K562 (cell line): ENCODE data around the gene PLXDC1. TPM values are rescaled to one million over a fixed set of nuclear protein-coding genes. Genes with fewer than 3 reads are reported as not detected.

Experiments used
- ATAC-seq: fragments of 200-7000 bp; cut with Tn5 transposase; 3 replicates; pipeline ENCODE4 v1.9.1; 2020; ENCODE audit warnings: moderate library complexity
- BruUV-seq: library from RNA; stranded (reverse); fragments of 400-500 nt; replicated peaks from 2 replicates; lab custom pipeline; 2021; lab: Mats Ljungman, UMichigan
- CTCF ChIA-PET: fragments of 300-600 bp; formaldehyde crosslinking; extraction: SDS; loops from one replicate; lab custom pipeline; 2021; ENCODE audit warnings: low intra/inter-chr PET ratio; lab: Yijun Ruan, JAX
- POLR2A ChIA-PET: fragments of 300-600, 350-650 bp; sonication (Branson Sonifier 250); formaldehyde crosslinking; extraction: SDS; loops from one replicate; lab custom pipeline; 2021; ENCODE audit warnings: antibody characterized with exemption, inconsistent platforms; lab: Yijun Ruan, JAX
- DNase-seq, 4 experiments: peaks; one replicate each; pipeline versions ENCODE4 v3.0.0 to v3.0.0-alpha.2; 2011 to 2018; ENCODE audit warnings: low spot score in 3 of 4, mixed read lengths in 3 of 4; ENCODE audit errors: extremely low read depth in 1 of 4
- FAIRE-seq: peaks from 2 replicates; lab custom pipeline; 2011; peaks lifted over from hg19 to GRCh38; lab: Jason Lieb, UNC
- H2AFZ ChIP-seq: 2 replicates; pipeline ENCODE4 v1.6.0; 2011; ENCODE audit warnings: low read depth, low read length, control low read depth, inconsistent platforms
- H3K27ac ChIP-seq: fragments of 200-600 bp; 3 replicates; pipeline ENCODE4 v1.8.0; 2011; ENCODE audit warnings: low read depth, mild to moderate bottlenecking, control low read depth, inconsistent platforms, low read length, moderate library complexity, mixed read lengths; ENCODE audit errors: extremely low read depth
- H3K27me3 ChIP-seq, 2 experiments: fragments of 300-600 bp in 1 of 2; 2 replicates in 1 of 2; 3 replicates in 1 of 2; pipeline versions ENCODE4 v1.6.0 to v1.8.0; 2011; ENCODE audit warnings: inconsistent platforms in 2 of 2, low read length in 2 of 2, mild to moderate bottlenecking in 1 of 2, mixed read lengths in 1 of 2, moderate library complexity in 1 of 2; ENCODE audit not compliant: control insufficient read depth in 2 of 2, insufficient read depth in 2 of 2
- H3K36me3 ChIP-seq: fragments of 300-600 bp; 3 replicates; pipeline ENCODE4 v1.8.0; 2011; ENCODE audit warnings: mild to moderate bottlenecking, low read length, inconsistent platforms; ENCODE audit not compliant: control insufficient read depth, insufficient read depth
- H3K4me1 ChIP-seq, 2 experiments: fragments of 200-600 bp in 1 of 2; replicated peaks in 1 of 2; 2 replicates in 1 of 2; 3 replicates in 1 of 2; pipeline versions ENCODE4 v1.5.1 to v1.8.0; 2011; ENCODE audit warnings: inconsistent platforms in 2 of 2, low read length in 2 of 2, mild to moderate bottlenecking in 1 of 2, mixed read lengths in 1 of 2, moderate library complexity in 1 of 2; ENCODE audit not compliant: control insufficient read depth in 2 of 2, insufficient read depth in 2 of 2
- H3K4me2 ChIP-seq: 2 replicates; pipeline ENCODE4 v1.6.1; 2011; ENCODE audit warnings: low read length, control low read depth, inconsistent platforms, mixed read lengths; ENCODE audit not compliant: insufficient read depth
- H3K4me3 ChIP-seq: fragments of 200-600 bp; sonication (generic), shearing (Covaris generic); 2 replicates; pipeline ENCODE4 v1.5.1; 2016; ENCODE audit warnings: control low read depth, inconsistent platforms
- H3K79me2 ChIP-seq: fragments of 200-600 bp; 3 replicates; pipeline ENCODE4 v1.8.0; 2011; ENCODE audit warnings: low read length, inconsistent platforms; ENCODE audit not compliant: control insufficient read depth, insufficient read depth
- H3K9ac ChIP-seq, 2 experiments: 2 replicates each; pipeline versions ENCODE4 v1.6.0 to v1.6.1; 2011; ENCODE audit warnings: low read depth in 2 of 2, low read length in 2 of 2, control low read depth in 1 of 2, inconsistent platforms in 1 of 2, mild to moderate bottlenecking in 1 of 2, mixed read lengths in 1 of 2; ENCODE audit not compliant: insufficient read depth in 1 of 2
- H3K9me1 ChIP-seq: one replicate; pipeline ENCODE4 v1.6.0; 2011; ENCODE audit warnings: inconsistent platforms, mild to moderate bottlenecking, low read length, moderate library complexity; ENCODE audit not compliant: control insufficient read depth, insufficient read depth
- H3K9me3 ChIP-seq: replicated peaks from 2 replicates; pipeline ENCODE4 v1.5.1; 2011; ENCODE audit warnings: low read depth, low read length, inconsistent platforms; ENCODE audit not compliant: control insufficient read depth, insufficient read depth
- H4K20me1 ChIP-seq: replicated peaks from 2 replicates; pipeline ENCODE4 v1.6.1; 2011; ENCODE audit warnings: low read length, inconsistent platforms, mixed read lengths; ENCODE audit not compliant: control insufficient read depth, insufficient read depth
- LARP7 ChIP-seq: fragments of 450-650 bp; IDR thresholded peaks from 2 replicates; pipeline ENCODE4 v1.6.1; 2016
- MEIS2 ChIP-seq: fragments of 450-650 bp; IDR thresholded peaks from 2 replicates; pipeline ENCODE4 v1.6.1; 2014; ENCODE audit warnings: mild to moderate bottlenecking; ENCODE audit not compliant: partially characterized antibody
- RBM25 ChIP-seq: fragments of 200-400 bp; formaldehyde crosslinking; IDR thresholded peaks from 2 replicates; pipeline ENCODE4 v1.6.1; 2018; ENCODE audit warnings: low read length, low read depth, moderate library complexity; ENCODE audit not compliant: severe bottlenecking
- TGIF2 ChIP-seq: sonication (generic); formaldehyde crosslinking; IDR thresholded peaks from 2 replicates; pipeline ENCODE4 v1.8.1; 2022; ENCODE audit warnings: mild to moderate bottlenecking, missing genetic modification reagents, moderate library complexity
- ZNF785 ChIP-seq: fragments of 250-450 bp; sonication (Bioruptor Pico); IDR thresholded peaks from 2 replicates; pipeline ENCODE4 v1.4.0; 2020; ENCODE audit warnings: mild to moderate bottlenecking
- WGBS: fragments of 100-300 bp; shearing (Covaris generic); methylation state at CpG from one replicate; pipeline ENCODE4 v1.1.6; 2016; ENCODE audit warnings: low coverage, mixed read lengths; ENCODE audit not compliant: insufficient coverage; ENCODE audit errors: missing lambda C conversion rate; 5-methylcytosine and 5-hydroxymethylcytosine counted together
- in situ Hi-C: fragments of 300-500 bp; cut with MboI; formaldehyde crosslinking; loops from 4 replicates; pipeline ENCODE4 v1.15.0; 2018; ENCODE audit warnings: inconsistent platforms, mixed read lengths
- intact Hi-C: fragments of 100-400 bp; cut with micrococcal nuclease; formaldehyde crosslinking; loops from 2 replicates; pipeline ENCODE4 v1.14.2; 2022
- polyA plus RNA-seq, 8 experiments: library from polyadenylated mRNA; depleted of rRNA in 4 of 8; stranded (reverse) in 5 of 8; unstranded in 3 of 8; fragments of >200 nt; fragmentation: Nextera tagmentation in 2 of 8; fragmentation: Illumina TruSeq in 1 of 8; extraction: Ambion mirVana in 2 of 8; extraction: Trizol in 1 of 8; gene quantifications; 2 replicates each; pipeline versions ENCODE4 v1.2.1 to v1.2.3, GENCODE V29; 2011 to 2014; ENCODE audit warnings: inconsistent platforms in 1 of 8, missing spikeins in 1 of 8
- total RNA-seq, 7 experiments: library from RNA; depleted of rRNA in 6 of 7; stranded (reverse); fragments of >200 nt in 6 of 7; fragmentation: Illumina TruSeq in 2 of 7; extraction: Trizol in 2 of 7; gene quantifications; 2 replicates each; pipeline versions ENCODE4 v1.2.1 to v1.2.3, GENCODE V29; 2011 to 2021; ENCODE audit warnings: low replicate concordance in 1 of 7
- TF ChIP-seq, protein P1 (sequence below): sonication (generic); formaldehyde crosslinking; IDR thresholded peaks from 2 replicates; pipeline ENCODE4 v1.8.1; 2023; ENCODE audit warnings: mild to moderate bottlenecking, missing genetic modification reagents
- TF ChIP-seq, protein P2 (sequence below), 2 experiments: IDR thresholded peaks in 1 of 2; conservative IDR thresholded peaks in 1 of 2; 2 replicates each; pipeline ENCODE4 v1.6.1; 2016; ENCODE audit warnings: low read depth in 2 of 2, mild to moderate bottlenecking in 1 of 2, missing compliant biosample characterization in 1 of 2, missing genetic modification characterization in 1 of 2, moderate library complexity in 1 of 2
- TF ChIP-seq, protein P3 (sequence below), 2 experiments: fragments of 450-650 bp; IDR thresholded peaks; 2 replicates each; pipeline ENCODE4 v1.6.1; 2016
- TF ChIP-seq, protein P4 (sequence below): IDR thresholded peaks from 2 replicates; pipeline ENCODE4 v1.6.1; 2016; ENCODE audit warnings: missing genetic modification characterization, missing compliant biosample characterization

The PLXDC1 gene
- total and polyA plus RNA-seq, 9 of the 15 experiments (the other 6 are each of a cell fraction or from before 2014, with no cell fraction given), result not detected

DNA sequence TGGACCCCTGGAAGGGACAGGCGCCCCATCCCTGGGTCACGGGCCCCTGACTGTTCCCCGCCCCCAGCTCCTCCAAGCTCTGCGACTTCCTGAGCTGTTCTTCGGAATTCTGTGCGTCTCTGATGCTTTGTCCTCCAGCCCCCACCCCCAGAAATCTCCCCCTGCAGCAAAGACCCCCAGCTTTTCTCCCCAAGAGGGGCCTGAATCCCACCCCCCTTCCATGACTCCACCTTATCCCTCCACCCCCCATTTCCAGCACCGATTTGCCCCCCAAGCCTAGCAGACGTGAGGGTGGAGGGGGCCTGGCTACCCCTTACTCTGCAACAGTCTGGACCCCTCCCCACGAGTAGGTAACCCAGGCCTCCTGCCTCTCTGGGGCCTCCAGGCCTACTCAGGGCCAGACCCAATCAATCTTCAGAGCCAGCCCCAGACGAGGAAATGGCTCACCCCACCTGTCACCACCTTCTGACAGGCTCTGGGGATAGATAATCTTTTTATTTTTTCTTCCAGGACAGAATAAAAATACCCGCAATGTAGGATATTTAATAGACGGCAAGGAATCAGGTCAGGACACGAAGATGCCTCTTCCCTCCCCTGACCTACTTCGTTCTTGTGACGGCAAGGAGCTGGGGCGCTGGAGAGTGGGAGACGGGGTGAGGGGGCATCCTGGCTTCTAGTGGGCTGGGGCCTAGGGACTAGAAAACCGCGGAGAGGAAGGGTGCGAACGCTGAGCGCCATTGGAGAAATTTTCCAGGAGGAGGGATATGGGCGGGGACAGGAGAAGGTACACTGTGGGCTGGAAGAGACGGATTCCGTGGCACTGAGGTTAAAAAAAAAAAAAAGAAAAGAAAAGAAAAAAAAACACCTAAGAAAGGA, 744 bp upstream of the PLXDC1 start:
- ChIA-PET POLR2A (interaction anchor here (0.6 to 1.6 kb wide), 7 partner anchors 12 to 423 kb away, joined by 3 to 4 read pairs (median 3); no protein-coding TSS in a partner anchor), CTCF (interaction anchor here (0.7 to 2.9 kb wide), 4 partner anchors 76 to 417 kb away, joined by 3 to 43 read pairs (median 8); no protein-coding TSS in a partner anchor)
- DNase-seq, result no peak
- H3K4me2 ChIP-seq, result peak overlapping the region; percentile 100
- H3K79me2 ChIP-seq, result no peaks in the 10 kb centered on the region
- WGBS, result 17% methylated on average over 17 of the region's 25 CpGs
- BruUV-seq, result no TSS peak
- peak overlapping the region in 1 of 2 experiments; percentile 56; a peak in 1 of 4 replicates for H3K9ac ChIP-seq
- TF ChIP-seq, protein P1, sequence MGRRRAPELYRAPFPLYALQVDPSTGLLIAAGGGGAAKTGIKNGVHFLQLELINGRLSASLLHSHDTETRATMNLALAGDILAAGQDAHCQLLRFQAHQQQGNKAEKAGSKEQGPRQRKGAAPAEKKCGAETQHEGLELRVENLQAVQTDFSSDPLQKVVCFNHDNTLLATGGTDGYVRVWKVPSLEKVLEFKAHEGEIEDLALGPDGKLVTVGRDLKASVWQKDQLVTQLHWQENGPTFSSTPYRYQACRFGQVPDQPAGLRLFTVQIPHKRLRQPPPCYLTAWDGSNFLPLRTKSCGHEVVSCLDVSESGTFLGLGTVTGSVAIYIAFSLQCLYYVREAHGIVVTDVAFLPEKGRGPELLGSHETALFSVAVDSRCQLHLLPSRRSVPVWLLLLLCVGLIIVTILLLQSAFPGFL (CRISPR knock-in tag), result no peak
- TF ChIP-seq, protein P2, sequence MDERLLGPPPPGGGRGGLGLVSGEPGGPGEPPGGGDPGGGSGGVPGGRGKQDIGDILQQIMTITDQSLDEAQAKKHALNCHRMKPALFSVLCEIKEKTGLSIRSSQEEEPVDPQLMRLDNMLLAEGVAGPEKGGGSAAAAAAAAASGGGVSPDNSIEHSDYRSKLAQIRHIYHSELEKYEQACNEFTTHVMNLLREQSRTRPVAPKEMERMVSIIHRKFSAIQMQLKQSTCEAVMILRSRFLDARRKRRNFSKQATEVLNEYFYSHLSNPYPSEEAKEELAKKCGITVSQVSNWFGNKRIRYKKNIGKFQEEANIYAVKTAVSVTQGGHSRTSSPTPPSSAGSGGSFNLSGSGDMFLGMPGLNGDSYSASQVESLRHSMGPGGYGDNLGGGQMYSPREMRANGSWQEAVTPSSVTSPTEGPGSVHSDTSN (CRISPR knock-in tag; IDR thresholded peaks at IDR 0.05; ENCODE audit: low read depth), result no peak
- TF ChIP-seq, protein P2 (tag; conservative IDR thresholded peaks at IDR 0.05; ENCODE audit: low read depth), result 0 out of 2 replicates have a peak, but pooled peaks have one; percentile 36
- TF ChIP-seq RBM25 (no peak), ZNF785 (no peak), MEIS2 (peak; percentile 50), LARP7 (0 out of 2 replicates have a peak, but pooled peaks have one; percentile 22), TGIF2 (no peak)
- TF ChIP-seq, protein P3, sequence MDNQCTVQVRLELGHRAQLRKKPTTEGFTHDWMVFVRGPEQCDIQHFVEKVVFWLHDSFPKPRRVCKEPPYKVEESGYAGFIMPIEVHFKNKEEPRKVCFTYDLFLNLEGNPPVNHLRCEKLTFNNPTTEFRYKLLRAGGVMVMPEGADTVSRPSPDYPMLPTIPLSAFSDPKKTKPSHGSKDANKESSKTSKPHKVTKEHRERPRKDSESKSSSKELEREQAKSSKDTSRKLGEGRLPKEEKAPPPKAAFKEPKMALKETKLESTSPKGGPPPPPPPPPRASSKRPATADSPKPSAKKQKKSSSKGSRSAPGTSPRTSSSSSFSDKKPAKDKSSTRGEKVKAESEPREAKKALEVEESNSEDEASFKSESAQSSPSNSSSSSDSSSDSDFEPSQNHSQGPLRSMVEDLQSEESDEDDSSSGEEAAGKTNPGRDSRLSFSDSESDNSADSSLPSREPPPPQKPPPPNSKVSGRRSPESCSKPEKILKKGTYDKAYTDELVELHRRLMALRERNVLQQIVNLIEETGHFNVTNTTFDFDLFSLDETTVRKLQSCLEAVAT (IDR thresholded peaks at IDR 0.05), result 0 out of 4 replicates have a peak, but pooled peaks of 1 of the 2 experiments have one; percentile 21
- TF ChIP-seq, protein P4, sequence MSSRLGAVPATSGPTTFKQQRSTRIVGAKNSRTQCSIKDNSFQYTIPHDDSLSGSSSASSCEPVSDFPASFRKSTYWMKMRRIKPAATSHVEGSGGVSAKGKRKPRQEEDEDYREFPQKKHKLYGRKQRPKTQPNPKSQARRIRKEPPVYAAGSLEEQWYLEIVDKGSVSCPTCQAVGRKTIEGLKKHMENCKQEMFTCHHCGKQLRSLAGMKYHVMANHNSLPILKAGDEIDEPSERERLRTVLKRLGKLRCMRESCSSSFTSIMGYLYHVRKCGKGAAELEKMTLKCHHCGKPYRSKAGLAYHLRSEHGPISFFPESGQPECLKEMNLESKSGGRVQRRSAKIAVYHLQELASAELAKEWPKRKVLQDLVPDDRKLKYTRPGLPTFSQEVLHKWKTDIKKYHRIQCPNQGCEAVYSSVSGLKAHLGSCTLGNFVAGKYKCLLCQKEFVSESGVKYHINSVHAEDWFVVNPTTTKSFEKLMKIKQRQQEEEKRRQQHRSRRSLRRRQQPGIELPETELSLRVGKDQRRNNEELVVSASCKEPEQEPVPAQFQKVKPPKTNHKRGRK, result peak; percentile 93
- H3K36me3 ChIP-seq, result no peaks in the 10 kb centered on the region
- intact Hi-C loops, result loop anchor here (5.0 to 10.0 kb wide), 4 partner anchors 85 to 397 kb away; partner anchors contain the start of gene PSMB3
- no peak for FAIRE-seq
- peaks cover 7 to 27% of the 10 kb centered on the region in 2 experiments; a peak in 4 of 5 replicates for H3K27me3 ChIP-seq
- in situ Hi-C loops, result no loop called here
- ATAC-seq, result no peak
- H3K4me3 ChIP-seq, result peak overlapping the region; percentile 90
- H3K9me3 ChIP-seq, result no peaks in the 10 kb centered on the region
- H3K27ac ChIP-seq, result no peak overlapping the region
- peaks cover 8 to 27% of the 10 kb centered on the region in 2 experiments; a peak in 2 of 5 replicates for H3K4me1 ChIP-seq
- peaks cover 4% of the 10 kb centered on the region; the same call in 1 of the 2 replicates for H4K20me1 ChIP-seq
- peak overlapping the region; percentile 66; the same call in 1 of the 2 replicates for H2AFZ ChIP-seq
- no peaks in the 10 kb centered on the region for H3K9me1 ChIP-seq
